Trophoblast cell (in vitro differentiated cells and primary cell): ENCODE results near the gene MUL1.

Experiments used
- DNase-seq, 2 donors: peaks; one replicate each; pipeline ENCODE4 v3.0.0-alpha.2; 2016
- H2AFZ ChIP-seq: 2 replicates; pipeline ENCODE4 v1.6.1; 2013; ENCODE audit warnings: low read length, moderate library complexity, mild to moderate bottlenecking; ENCODE audit not compliant: insufficient read depth, poor library complexity
- H2AK5ac ChIP-seq: 2 replicates; pipeline ENCODE4 v1.6.1; 2013; ENCODE audit warnings: mild to moderate bottlenecking, low read length
- H2BK120ac ChIP-seq: 2 replicates; pipeline ENCODE4 v1.6.1; 2013; ENCODE audit warnings: low read length, mild to moderate bottlenecking, moderate library complexity; ENCODE audit not compliant: insufficient read depth, poor library complexity
- H2BK12ac ChIP-seq: 2 replicates; pipeline ENCODE4 v1.6.1; 2013; ENCODE audit warnings: mild to moderate bottlenecking, low read length, moderate library complexity
- H2BK5ac ChIP-seq: 2 replicates; pipeline ENCODE4 v1.6.1; 2013; ENCODE audit warnings: low read length, low read depth, moderate library complexity, mild to moderate bottlenecking; ENCODE audit not compliant: poor library complexity
- H3K14ac ChIP-seq: 2 replicates; pipeline ENCODE4 v1.6.1; 2013; ENCODE audit warnings: mild to moderate bottlenecking, low read length
- H3K18ac ChIP-seq: 2 replicates; pipeline ENCODE4 v1.6.1; 2013; ENCODE audit warnings: mild to moderate bottlenecking, low read length
- H3K23ac ChIP-seq: 2 replicates; pipeline ENCODE4 v1.6.1; 2013; ENCODE audit warnings: low read length
- H3K27ac ChIP-seq: 2 replicates; pipeline ENCODE4 v1.5.1; 2013; ENCODE audit warnings: low read depth, mild to moderate bottlenecking, inconsistent platforms, low read length, moderate library complexity
- H3K27me3 ChIP-seq: 2 replicates; pipeline ENCODE4 v1.6.1; 2013; ENCODE audit warnings: inconsistent platforms, mild to moderate bottlenecking, low read length, moderate library complexity; ENCODE audit not compliant: insufficient read depth
- H3K36me3 ChIP-seq, 2 experiments: 1 replicate in 1 of 2; 2 replicates in 1 of 2; pipeline ENCODE4 v1.6.1; 2013; ENCODE audit warnings: low read length in 2 of 2, mild to moderate bottlenecking in 2 of 2, moderate library complexity in 1 of 2; ENCODE audit not compliant: insufficient read depth in 2 of 2, control insufficient read depth in 1 of 2
- H3K4ac ChIP-seq: 2 replicates; pipeline ENCODE4 v1.6.1; 2013; ENCODE audit warnings: low read depth, mild to moderate bottlenecking, low read length, moderate library complexity
- H3K4me1 ChIP-seq, 2 experiments: 1 replicate in 1 of 2; 2 replicates in 1 of 2; pipeline ENCODE4 v1.6.1; 2013; ENCODE audit warnings: low read length in 2 of 2, mild to moderate bottlenecking in 2 of 2, moderate library complexity in 1 of 2; ENCODE audit not compliant: insufficient read depth in 2 of 2, control insufficient read depth in 1 of 2
- H3K4me2 ChIP-seq: 2 replicates; pipeline ENCODE4 v1.6.1; 2013; ENCODE audit warnings: inconsistent platforms, mild to moderate bottlenecking, low read length, moderate library complexity
- H3K4me3 ChIP-seq: 2 replicates; pipeline ENCODE4 v1.5.1; 2013; ENCODE audit warnings: mild to moderate bottlenecking, low read depth, low read length, inconsistent platforms
- H3K79me1 ChIP-seq: one replicate; pipeline ENCODE4 v1.6.1; 2013; ENCODE audit warnings: low read length
- H3K79me2 ChIP-seq: 2 replicates; pipeline ENCODE4 v1.6.1; 2013; ENCODE audit warnings: low read length, mild to moderate bottlenecking; ENCODE audit not compliant: control insufficient read depth, insufficient read depth, poor library complexity
- H3K9ac ChIP-seq: 2 replicates; pipeline ENCODE4 v1.6.1; 2013; ENCODE audit warnings: mild to moderate bottlenecking, low read length
- H3K9me3 ChIP-seq: 2 replicates; pipeline ENCODE4 v1.6.1; 2013; ENCODE audit warnings: low read depth, mild to moderate bottlenecking, control low read depth, inconsistent platforms, low read length; ENCODE audit not compliant: insufficient read depth
- H4K12ac ChIP-seq: 2 replicates; pipeline ENCODE4 v1.6.1; 2013; ENCODE audit warnings: low read depth, mild to moderate bottlenecking, low read length, moderate library complexity
- H4K8ac ChIP-seq: 2 replicates; pipeline ENCODE4 v1.6.1; 2013; ENCODE audit warnings: low read depth, mild to moderate bottlenecking, low read length, moderate library complexity
- H4K91ac ChIP-seq: one replicate; pipeline ENCODE4 v1.6.1; 2013; ENCODE audit warnings: low read depth, mild to moderate bottlenecking, low read length, moderate library complexity
- WGBS: extraction: QIAGEN DNeasy Blood & Tissue Kit; methylation state at CpG from one replicate; pipeline ENCODE4 v1.1.7; 2013; ENCODE audit warnings: missing lambda C conversion rate; ENCODE audit not compliant: insufficient read length, insufficient coverage; ENCODE audit errors: extremely low coverage; 5-methylcytosine and 5-hydroxymethylcytosine counted together

MUL1 gene

DNA sequence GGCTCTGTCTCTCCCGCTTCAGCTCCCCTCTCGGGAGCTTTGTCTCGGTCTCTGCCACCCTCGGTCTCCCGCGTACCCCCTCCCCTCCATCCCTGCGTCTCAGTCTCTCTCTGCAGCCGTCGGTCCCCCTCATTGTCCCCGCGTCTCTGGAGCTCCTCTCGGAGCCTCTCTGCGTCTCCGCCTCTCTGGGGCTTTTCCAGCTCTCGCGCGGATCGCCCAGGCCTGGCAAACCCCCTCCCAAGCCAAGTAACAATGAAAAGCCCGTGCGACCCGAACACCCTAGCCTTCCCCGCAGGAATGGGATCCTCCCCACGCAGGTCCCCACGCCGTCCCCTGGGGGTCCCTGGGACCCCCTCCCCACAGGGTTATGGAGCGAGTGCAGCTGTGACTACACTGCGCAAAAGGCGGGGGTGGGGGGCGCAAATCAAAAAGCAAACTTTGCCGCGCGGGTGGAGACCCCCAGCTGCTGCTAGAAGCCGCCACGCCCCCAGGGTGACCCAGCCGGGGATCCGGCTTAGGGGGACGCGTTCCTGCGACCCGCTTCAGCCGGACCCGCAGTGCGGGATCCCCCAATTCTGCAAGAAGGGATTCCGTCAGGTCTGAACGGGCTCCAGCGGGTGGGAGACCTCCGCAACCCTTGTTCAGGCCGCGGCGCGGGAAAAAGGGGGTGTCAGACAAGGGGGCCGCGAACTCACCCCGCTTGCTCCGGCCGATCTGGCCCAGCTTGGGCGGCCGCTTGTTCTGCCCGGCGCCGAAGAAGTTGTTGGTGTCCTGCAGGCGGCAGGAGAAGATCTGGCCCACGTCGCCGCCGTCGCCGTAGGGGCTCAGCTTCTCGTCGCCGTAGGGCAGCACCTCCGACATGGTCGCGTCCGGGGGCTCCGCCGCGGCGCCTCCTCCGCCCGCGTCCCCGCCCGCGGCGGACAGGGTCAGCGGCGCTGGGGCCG is 23.2 kb downstream of the MUL1 start:
- H2BK5ac ChIP-seq = no peak overlapping the region
- peaks cover 6% of the 10 kb centered on the region for H3K27me3 ChIP-seq
- H3K9me3 ChIP-seq = no peaks in the 10 kb centered on the region
- peaks cover 14% of the 10 kb centered on the region for H3K79me2 ChIP-seq
- WGBS = no CpG with 5 or more reads among the region's 89 CpGs
- peak overlapping the region; percentile 59 for H4K8ac ChIP-seq
- H2BK120ac ChIP-seq = peak overlapping the region; percentile 10
- H3K4me1 ChIP-seq = peaks cover 7 to 14% of the 10 kb centered on the region in 2 experiments
- peak overlapping the region; percentile 65 for H4K91ac ChIP-seq
- peak overlapping the region; percentile 6 for H3K27ac ChIP-seq
- H2BK12ac ChIP-seq = no peak overlapping the region
- H3K4ac ChIP-seq = peak overlapping the region; percentile 24
- H2AK5ac ChIP-seq = no peak overlapping the region
- DNase-seq = peak in 1 of 2 donors; percentile 39
- H3K23ac ChIP-seq = no peak overlapping the region
- peak overlapping the region; percentile 24 for H3K9ac ChIP-seq
- peak overlapping the region; percentile 67 for H3K4me3 ChIP-seq
- peaks cover 16% of the 10 kb centered on the region for H3K79me1 ChIP-seq
- no peaks in the 10 kb centered on the region for H3K36me3 ChIP-seq
- H3K14ac ChIP-seq = peak overlapping the region; percentile 38
- peak overlapping the region; percentile 65 for H3K18ac ChIP-seq
- peak overlapping the region; percentile 52 for H2AFZ ChIP-seq
- H4K12ac ChIP-seq = peak overlapping the region; percentile 64
- H3K4me2 ChIP-seq = peak overlapping the region; percentile 65

DNA sequence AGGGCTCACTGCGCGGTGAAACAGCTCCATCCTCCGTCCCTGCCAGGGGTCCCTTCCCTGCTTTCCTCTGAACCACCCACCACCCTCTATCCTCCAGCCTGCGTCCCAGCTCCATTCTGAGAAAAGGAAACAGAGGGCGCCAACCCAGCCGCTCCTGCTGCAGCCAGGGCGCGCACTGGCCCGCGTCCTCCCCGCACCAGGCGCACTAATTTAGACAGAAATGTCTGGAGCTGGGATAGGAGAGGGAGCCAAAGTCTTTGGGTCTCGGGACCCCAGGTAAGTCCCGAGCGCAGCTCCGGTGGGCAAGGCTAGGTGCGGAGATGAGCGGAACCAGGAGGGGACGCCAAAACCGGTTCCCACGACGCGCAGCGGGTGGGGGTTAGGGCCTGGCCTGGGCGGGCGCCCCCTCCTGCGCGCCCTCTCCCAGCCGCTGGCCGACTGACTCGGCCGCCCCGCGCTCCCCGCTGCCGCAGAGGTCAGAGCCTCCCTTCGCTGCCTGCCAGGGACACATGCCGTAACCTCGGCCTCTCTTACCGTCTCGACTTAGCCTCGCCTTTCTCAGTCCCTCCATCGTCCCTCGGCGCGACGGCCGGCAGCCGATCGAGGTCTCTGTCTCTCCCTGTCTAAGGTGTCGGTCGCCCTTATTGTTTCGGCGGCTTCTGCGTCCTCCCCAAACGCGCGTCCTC is 24.0 kb downstream of the MUL1 start:
- Histone ChIP-seq H4K91ac (peak overlapping the region; percentile 41), H3K9ac (no peak overlapping the region), H2AFZ (peak overlapping the region; percentile 52), H3K14ac (peak overlapping the region; percentile 45), H3K36me3 (no peaks in the 10 kb centered on the region), H3K23ac (no peak overlapping the region), H3K4me1 (peaks cover 7 to 14% of the 10 kb centered on the region in 2 experiments), H2BK12ac (no peak overlapping the region), H4K8ac (peak overlapping the region; percentile 56), H3K79me1 (peaks cover 16% of the 10 kb centered on the region), H3K9me3 (no peaks in the 10 kb centered on the region), H3K4me2 (peak overlapping the region; percentile 65), H2BK120ac (no peak overlapping the region), H3K18ac (peak overlapping the region; percentile 65), H3K4me3 (peak overlapping the region; percentile 67), H3K4ac (peak overlapping the region; percentile 32), H2BK5ac (no peak overlapping the region), H3K27me3 (peaks cover 6% of the 10 kb centered on the region), H3K79me2 (peaks cover 14% of the 10 kb centered on the region), H3K27ac (no peak overlapping the region), H2AK5ac (no peak overlapping the region), H4K12ac (no peak overlapping the region)
- no CpG with 5 or more reads among the region's 58 CpGs for WGBS
- DNase-seq = peak in 1 of 2 donors; percentile 61

DNA sequence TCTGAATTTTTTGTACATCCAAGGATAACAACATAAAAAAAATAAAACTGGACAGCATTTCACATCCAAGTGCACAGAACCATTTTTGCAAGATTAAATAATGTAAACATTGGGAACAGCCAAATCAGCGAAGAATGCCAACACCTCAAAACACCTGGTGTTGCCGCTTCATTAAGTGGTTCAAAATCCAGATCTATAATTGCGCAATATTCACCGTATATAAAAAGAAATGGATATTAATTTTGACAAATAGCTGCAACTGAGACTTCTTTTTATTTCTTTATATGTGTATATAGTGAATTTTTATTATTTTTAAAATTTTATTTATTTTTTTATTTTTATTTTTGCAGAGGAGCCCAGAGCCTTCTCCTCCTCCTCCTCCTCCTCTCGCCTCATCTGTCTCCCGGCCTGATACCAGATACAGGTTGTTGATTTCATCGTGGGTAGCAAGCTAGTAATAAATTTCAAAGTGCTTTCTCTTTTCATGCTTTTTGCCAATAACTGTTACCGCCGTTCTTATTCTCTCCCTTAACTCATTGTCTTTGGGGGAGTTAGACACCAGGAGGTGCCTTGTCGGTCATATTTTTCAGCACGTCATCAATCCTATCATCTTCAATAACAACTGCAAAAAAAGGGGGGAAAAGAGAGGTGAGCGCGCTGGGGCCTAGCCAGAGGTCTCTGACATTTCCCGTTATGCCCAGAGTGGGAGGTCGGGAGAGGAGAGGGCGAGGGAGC is 24.7 kb downstream of the MUL1 start:
- Histone ChIP-seq H3K9me3 (no peaks in the 10 kb centered on the region), H3K27me3 (peaks cover 6% of the 10 kb centered on the region), H2BK5ac (no peak overlapping the region), H3K4me1 (peaks cover 7 to 14% of the 10 kb centered on the region in 2 experiments), H3K79me1 (peaks cover 16% of the 10 kb centered on the region), H3K4me3 (peak overlapping the region; percentile 67), H3K36me3 (no peaks in the 10 kb centered on the region), H3K4me2 (peak overlapping the region; percentile 65), H2AK5ac (no peak overlapping the region), H3K9ac (no peak overlapping the region), H4K91ac (no peak overlapping the region), H3K79me2 (peaks cover 14% of the 10 kb centered on the region), H3K27ac (no peak overlapping the region), H3K14ac (no peak overlapping the region), H4K12ac (no peak overlapping the region), H3K23ac (no peak overlapping the region), H3K4ac (peak overlapping the region; percentile 32), H4K8ac (no peak overlapping the region), H3K18ac (peak overlapping the region; percentile 65), H2BK12ac (no peak overlapping the region), H2BK120ac (no peak overlapping the region), H2AFZ (no peak overlapping the region)
- WGBS = no CpG with 5 or more reads among the region's 16 CpGs
- no peak for DNase-seq
